Measurements from ENCODE around the gene DTWD2.
"Not testable (repeated sequence)": the region's sequence is repeated elsewhere in the genome, so short reads cannot be mapped to it uniquely, and the experiment has no call there.

Gene DTWD2

GRCh38 chr5:118863345-118863744, 125.0 kb downstream of the DTWD2 start:
- no peak for DNase-seq (ENCODE audit: low read depth in 2 of 2)

- DNase-seq (ENCODE audit: low read depth in 2 of 2): no peak
These were observed 125.8 kb downstream of the DTWD2 start for GRCh38 chr5:118862596-118862995.

- no peak for DNase-seq (ENCODE audit: low read depth in 2 of 2)
These were observed 130.6 kb downstream of the DTWD2 start for GRCh38 chr5:118857700-118858099.

GRCh38 chr5:118854819-118855218, 133.5 kb downstream of the DTWD2 start:
- DNase-seq (ENCODE audit: low read depth in 2 of 2): no peak

GRCh38 chr5:118851785-118852184, 136.6 kb downstream of the DTWD2 start:
- DNase-seq (ENCODE audit: low read depth in 2 of 2): not testable (repeated sequence)

- not testable (repeated sequence) for DNase-seq (ENCODE audit: low read depth in 2 of 2)
These were observed 138.8 kb downstream of the DTWD2 start for GRCh38 chr5:118849507-118849906.

- no peak for DNase-seq (ENCODE audit: low read depth in 2 of 2)
These were observed 144.0 kb downstream of the DTWD2 start for GRCh38 chr5:118844351-118844750.

- DNase-seq (ENCODE audit: low read depth in 2 of 2): no peak
These were observed 153.6 kb downstream of the DTWD2 start for GRCh38 chr5:118834710-118835109.

GRCh38 chr5:118832974-118833373, 155.4 kb downstream of the DTWD2 start:
- DNase-seq (ENCODE audit: low read depth in 2 of 2): no peak

GRCh38 chr5:118825226-118825625, 163.1 kb downstream of the DTWD2 start:
- no peak for DNase-seq (ENCODE audit: low read depth in 2 of 2)

GRCh38 chr5:118818604-118819003, 169.7 kb downstream of the DTWD2 start:
- no peak for DNase-seq (ENCODE audit: low read depth in 2 of 2)

GRCh38 chr5:118808441-118808840, 179.9 kb downstream of the DTWD2 start:
- DNase-seq (ENCODE audit: low read depth in 2 of 2): no peak

GRCh38 chr5:118806571-118806970, 181.8 kb downstream of the DTWD2 start:
- no peak for DNase-seq (ENCODE audit: low read depth in 2 of 2)

GRCh38 chr5:118802335-118802734, 186.0 kb downstream of the DTWD2 start:
- no peak for DNase-seq (ENCODE audit: low read depth in 2 of 2)

- no peak for DNase-seq (ENCODE audit: low read depth in 2 of 2)
These were observed 192.3 kb downstream of the DTWD2 start for GRCh38 chr5:118796081-118796480.

- DNase-seq (ENCODE audit: low read depth in 2 of 2): no peak
These were observed 194.1 kb downstream of the DTWD2 start for GRCh38 chr5:118794281-118794680.

- DNase-seq (ENCODE audit: low read depth in 2 of 2): no peak
These were observed 194.7 kb downstream of the DTWD2 start for GRCh38 chr5:118793652-118794051.

GRCh38 chr5:118793091-118793490, 195.3 kb downstream of the DTWD2 start:
- DNase-seq (ENCODE audit: low read depth in 2 of 2): no peak

GRCh38 chr5:118791926-118792734, 196.2 kb downstream of the DTWD2 start:
- no peak for DNase-seq (ENCODE audit: low read depth in 2 of 2)

GRCh38 chr5:118789366-118789765, 199.0 kb downstream of the DTWD2 start:
- no peak for DNase-seq (ENCODE audit: low read depth in 2 of 2)

GRCh38 chr5:118788351-118788750, 200.0 kb downstream of the DTWD2 start:
- DNase-seq (ENCODE audit: low read depth in 2 of 2): no peak
